Ishikawa (cell line): Measurements from ENCODE around the gene USP7.

Source experiments
- CEBPB ChIP-seq: IDR thresholded peaks from 2 replicates; pipeline ENCODE4 v1.6.1; 2012
- EP300 ChIP-seq: IDR thresholded peaks from 2 replicates; pipeline ENCODE4 v1.6.1; 2012; ENCODE audit warnings: borderline replicate concordance
- MAX ChIP-seq: IDR thresholded peaks from 2 replicates; pipeline ENCODE4 v1.6.1; 2012
- NFIC ChIP-seq: IDR thresholded peaks from 2 replicates; pipeline ENCODE4 v1.6.1; 2012
- REST ChIP-seq: IDR thresholded peaks from 2 replicates; pipeline ENCODE4 v1.6.1; 2012; ENCODE audit warnings: low read depth, mild to moderate bottlenecking
- ZBTB7A ChIP-seq: IDR thresholded peaks from 2 replicates; pipeline ENCODE4 v1.6.1; 2012; ENCODE audit warnings: low read depth

- TF ChIP-seq ZBTB7A = no peak
- TF ChIP-seq MAX = no peak
- no peak for TF ChIP-seq REST
- TF ChIP-seq CEBPB = no peak
- no peak for TF ChIP-seq EP300
- no peak for TF ChIP-seq NFIC
These were observed 117.9 kb downstream of the USP7 start for GRCh38 chr16:8845699-8846298.
